ENCODE results near the gene FAM135A.

Gene FAM135A

DNA sequence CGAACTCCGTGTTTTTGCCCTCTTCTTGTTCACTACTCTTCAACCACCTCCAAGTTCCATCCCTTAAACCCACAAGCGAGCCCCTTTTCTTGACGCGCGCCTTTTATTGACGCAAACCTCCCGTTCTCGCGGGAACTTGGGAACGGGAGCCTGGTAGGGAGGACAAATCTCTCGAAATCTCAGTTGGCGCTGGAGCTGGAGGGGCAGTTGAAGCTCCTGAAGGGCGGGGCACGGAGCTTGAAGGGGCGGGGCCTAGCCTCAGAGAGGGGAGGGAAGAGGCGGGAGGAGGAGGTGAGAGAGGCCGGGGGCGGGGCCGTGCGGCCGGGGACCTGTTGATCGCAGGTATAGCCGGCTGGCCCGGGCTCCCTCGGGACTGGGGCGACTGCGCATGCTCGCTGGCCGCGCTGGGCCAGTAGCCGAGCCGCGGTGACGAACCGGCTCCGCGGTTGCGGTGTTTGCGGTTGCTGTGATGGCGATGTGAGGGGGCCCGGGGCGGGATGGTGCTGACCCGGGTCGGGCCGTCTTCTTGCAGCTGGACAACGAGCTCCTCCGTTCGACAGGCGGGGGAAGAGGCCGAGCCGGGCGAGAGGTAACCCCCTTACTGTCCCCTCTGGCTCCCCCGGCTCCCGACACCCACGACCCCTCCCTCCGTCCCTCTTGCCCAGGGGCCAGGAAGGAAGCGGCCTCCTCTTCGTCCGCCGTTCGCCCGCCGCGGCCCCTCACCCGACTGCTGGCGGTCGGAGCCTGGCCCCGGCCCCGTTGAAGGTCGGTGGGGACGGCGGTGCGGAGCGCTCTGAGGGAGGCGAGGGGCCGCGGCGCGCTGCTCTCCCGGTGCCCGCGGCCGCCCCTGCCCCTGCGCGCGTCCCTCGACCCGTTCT lies at the start of gene FAM135A:
Gene FAM135A, plus strand, starts transcription at position 395 of the 878 bp plus-strand sequence. CDS start 14,835 bp downstream, outside the sequence.
- DNase-seq: peak; percentile 97

DNA sequence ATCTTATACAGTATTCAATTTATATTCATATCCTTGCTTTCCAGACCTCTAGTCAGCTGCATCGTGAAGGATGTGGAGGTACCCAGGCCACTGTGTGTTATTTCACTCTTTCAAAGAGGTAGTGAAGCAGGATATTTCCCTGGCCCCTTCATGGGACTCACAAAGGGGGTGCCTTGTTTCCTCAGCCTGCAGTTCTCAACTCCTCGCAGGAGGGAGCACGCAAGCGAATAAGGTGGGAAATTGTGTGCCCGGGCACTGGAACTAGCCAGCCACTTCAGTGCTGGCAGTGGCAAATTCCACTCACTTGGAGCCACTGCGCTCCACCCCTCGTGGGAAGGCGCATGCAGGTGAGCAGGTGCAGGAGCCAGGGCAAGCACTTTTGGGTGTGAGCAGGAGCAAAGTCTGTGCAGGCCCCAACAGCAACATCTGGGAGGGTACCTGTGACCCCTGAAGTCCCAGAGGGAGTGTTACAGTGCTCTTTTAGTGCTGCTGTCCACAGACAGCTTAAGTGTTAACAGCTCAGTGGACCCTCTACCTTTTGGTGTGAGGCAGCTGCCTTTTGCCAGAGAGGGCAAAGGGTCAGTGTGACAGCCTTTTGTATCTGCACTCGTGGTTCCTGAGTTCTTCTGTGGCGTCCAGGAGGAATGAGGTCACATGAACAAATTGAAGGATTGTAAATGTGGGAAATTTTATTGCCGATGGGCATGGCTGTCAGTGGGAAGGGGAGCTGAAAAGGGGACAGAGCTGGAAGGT lies 49.4 kb upstream of the FAM135A start:
- no peak for DNase-seq

DNA sequence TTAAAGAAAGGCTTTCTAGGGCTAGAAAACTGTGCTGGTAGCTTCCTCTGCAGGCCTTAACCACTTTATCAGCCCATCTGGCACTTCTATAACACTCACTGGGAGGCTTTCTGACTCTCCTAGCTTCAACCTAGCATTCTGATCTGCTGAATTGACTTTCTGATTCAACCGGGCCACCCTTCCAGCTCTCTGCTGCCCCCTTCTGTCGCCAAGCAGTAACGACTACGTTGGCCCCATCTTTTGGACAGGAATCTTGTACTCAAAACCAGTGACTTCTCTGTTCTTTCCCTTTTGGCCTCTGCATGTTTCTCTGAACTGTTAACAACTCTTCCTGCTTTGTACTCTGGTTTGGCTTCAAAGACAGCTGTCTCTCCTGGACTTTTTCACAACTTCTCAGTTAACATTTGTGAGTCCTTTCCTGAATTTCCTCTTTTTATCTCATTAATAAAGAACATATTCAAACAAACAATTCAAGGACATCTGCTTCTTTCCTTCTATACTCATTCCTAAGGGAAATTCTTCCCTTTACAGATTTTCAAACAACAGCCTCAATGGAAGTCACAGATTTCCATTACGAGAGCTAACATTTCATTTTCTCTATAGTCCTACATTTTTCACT lies 43.9 kb upstream of the FAM135A start:
- peak; percentile 47 for DNase-seq

DNA sequence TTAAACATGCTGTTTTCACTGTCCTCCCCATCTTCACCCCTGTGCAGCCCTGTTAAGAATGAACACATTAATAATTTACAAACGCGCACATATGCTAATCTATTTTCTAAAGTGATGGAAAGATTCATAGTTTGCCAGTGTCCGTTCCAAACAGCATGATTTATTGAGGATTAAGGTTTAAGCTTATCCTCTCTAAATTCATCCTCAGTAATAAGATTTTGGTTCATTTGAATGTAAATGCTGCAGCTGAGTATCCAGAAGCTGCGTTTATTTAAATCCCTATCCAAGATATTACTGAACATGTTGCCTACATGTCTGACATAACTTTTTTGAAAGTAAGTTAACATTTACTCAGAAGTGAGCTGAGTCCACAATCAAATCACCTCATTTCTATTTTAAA lies 42.8 kb upstream of the FAM135A start:
- DNase-seq: no peak

DNA sequence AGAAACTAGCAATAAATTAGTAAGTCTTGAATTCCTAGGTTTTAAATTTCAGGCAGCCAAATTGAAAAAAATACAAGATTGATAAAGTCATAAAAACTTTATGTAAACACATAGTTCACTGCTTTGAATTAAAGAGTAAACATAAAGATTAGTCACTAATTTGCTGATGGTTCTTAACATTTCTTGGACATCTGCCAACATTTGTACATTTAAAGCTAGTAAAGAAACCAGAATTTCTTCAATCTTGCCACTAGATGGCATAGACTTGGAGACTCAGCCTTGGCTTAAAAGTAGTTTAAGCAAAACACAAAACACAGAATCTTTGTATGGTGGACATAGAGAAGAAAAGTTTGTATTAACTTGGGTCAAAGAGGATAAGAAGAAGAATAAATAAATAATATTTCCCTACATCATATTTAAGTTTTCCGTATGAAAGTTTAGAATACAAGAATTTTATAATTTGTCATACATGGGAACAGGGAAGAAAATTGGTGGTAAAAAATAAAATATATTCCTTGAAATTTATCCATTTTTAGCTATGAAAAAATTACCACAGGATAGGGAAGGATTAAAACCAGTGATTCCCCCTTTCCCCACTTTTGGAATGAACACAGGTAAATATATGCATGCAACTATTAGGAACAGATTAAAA lies 41.7 kb upstream of the FAM135A start:
- DNase-seq: no peak

DNA sequence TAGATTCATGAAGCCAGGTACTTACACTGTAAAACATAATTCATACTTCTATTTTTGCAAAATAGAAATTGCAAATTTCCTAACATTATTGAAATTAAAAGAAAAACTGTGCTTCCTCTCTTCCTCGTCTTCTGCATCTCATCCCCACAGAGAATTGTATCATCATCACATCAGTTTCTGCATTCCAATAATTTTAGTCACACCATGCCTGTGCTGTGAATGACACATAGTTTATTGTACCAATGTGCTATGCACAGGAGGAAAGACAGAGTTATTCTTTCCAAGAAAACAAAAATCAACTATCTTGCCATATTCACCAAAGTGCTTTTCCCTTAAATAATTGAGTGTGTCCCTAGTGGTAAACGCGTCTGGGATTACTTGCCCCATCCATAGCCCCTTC lies 38.1 kb upstream of the FAM135A start:
- no peak for DNase-seq

DNA sequence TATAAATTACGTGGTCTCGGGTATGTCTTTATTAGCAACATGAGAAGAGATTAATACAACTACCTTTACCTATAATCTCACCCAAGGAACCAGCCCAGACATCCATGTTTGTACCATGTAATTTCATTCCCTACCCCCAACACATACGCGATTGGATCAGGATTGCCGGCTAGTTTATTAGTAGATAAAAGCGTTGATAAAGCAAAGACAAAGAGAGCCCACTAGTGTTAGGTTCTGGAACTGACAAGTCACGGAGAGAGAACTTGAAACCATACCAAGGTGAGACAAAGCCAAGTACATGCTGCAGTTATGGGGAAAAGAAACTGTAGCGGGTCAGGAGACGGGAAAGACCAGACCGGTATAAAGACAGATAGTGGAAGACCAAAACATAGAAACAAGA lies 37.4 kb upstream of the FAM135A start:
- no peak for DNase-seq

DNA sequence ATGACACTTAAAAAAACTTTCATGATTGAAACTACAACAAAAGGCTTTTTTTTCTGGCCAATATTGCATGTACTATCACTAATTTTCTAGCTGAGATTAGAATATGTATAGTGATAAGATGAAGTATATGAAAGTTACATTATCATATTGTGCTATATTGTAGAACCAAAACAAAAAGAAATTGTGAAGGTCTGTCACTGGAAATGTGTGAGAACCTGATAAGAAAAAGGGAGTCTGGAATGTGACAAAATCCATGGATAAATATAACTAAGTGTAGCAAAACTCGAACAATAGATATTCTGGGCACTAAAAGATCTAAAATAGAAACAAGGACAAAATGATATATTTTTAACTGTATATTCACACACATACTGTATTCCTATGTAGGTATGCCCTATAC lies 36.7 kb upstream of the FAM135A start:
- DNase-seq: no peak

DNA sequence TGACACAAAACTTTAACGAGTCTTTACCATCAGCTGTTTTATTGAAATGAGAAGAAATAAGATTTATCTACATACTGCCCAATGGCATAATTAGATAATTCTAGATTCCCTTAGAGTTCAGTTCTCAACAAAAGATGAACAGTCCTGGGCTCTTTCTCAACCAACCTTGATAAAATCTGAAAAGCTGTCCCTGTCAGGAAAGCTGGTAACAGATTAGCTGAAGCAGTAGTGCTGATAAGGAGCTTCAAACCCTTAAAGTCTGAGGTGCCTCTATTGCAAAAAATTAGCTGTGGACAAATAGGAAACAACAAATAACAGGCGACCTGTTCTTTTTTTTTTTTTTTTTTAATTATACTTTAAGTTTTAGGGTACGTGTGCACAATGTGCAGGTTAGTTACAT lies 35.9 kb upstream of the FAM135A start:
- no peak for DNase-seq

DNA sequence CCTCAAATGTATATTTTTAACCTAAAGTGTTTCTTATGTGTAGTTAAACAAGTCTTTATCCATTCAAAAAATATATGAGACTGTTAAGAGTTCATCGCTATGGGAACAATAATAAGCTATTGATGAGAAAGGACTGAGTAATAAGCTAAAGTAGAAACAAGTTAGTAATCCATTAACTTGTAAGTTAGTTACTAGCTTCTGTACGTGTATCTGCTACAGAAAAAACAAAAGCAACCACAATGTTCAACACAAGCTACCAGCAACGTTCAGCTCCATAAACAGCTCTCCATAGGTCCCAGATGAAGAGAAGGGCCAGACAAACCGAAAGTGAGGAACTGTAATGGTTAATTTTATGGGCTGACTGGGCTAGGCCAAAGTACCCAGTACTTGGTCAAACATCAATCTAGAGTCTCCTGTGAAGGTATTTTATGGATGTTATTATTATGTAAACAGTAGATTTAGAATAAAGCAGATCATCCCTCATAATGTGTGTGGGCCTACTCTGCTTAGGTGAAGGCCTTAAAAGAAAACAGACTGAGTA lies 33.8 kb upstream of the FAM135A start:
- DNase-seq: no peak

DNA sequence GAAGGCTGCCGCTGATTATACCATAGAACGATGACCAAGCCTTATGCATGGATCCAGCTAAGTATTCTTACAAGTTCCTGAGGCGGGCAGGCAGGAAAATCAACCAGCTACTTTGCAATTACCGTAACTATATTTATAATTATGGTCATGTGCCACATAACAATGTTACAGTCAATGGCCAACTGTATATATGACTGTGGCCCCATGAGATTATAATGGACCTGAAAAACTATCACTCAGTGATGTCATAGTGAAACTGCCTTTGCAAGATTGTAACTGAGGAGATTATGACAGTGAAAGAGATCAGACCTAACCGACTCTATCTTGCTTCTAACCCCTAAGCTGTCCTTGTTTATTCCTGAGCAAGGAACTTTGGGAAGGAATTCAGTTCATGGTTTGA lies 33.1 kb upstream of the FAM135A start:
- no peak for DNase-seq

DNA sequence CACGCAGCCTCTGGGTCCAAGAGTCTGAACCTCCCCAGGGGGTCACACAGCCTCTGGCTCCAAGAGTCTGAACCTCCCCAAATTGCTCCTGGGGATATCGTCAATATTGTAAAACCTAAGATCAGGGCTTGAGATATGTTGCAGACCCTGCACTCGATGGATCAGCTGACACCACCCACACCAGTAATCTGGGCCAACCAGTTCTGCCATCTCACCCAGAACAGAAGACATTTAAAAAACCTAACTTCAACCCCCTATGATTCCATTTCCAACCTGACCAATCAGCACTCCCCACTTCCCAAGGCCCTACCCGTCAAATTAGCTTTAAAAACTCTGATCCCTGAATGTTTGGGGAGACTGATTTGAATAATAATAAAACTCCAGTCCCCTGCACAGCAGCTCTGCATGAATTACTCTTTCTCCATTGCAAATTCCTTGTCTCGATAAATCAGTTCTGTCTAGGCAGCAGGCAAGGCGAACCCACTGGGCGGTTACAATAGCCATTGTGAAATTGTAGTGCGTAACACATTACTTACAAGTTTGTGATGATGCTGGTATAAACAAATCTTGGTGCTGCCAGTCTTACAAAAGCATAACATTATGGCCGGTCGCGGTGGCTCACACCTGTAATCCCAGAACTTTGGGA lies 32.4 kb upstream of the FAM135A start:
- no peak for DNase-seq

DNA sequence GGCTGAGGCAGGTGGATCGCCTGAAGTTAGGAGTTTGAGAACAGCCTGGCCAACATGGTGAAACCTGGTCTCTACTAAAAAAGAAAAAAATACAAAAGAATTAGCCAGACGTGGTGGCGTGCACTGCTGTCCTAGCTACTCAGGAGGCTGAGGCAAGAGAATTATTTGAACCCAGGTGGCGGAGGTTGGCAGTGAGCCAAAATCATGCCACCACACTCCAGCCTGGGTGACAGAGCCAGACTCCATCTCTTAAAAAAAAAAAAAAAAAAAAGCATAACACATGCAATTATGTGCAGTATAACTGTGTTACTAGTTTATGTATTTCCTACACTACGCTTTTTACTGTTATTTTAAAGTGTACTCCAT lies 31.9 kb upstream of the FAM135A start:
- no peak for DNase-seq

DNA sequence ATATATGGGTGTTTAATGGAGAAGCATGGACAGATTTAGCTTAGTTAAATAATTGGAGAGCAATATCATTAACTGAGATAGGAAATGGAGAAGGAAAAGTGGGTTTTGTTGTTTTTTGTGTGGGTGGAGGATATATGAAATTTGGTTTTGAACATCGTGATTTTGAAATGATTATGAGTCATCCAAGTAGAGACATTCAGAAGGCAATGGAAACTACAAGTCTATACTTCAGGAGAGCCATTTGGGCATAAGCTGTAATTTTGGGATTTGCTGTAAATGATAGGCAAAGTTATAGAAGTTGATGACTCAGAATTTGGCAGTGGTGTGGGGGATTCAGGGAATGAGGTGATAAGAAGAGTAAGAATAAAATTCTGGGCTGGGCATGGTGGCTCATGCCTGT lies 27.4 kb upstream of the FAM135A start:
- no peak for DNase-seq

DNA sequence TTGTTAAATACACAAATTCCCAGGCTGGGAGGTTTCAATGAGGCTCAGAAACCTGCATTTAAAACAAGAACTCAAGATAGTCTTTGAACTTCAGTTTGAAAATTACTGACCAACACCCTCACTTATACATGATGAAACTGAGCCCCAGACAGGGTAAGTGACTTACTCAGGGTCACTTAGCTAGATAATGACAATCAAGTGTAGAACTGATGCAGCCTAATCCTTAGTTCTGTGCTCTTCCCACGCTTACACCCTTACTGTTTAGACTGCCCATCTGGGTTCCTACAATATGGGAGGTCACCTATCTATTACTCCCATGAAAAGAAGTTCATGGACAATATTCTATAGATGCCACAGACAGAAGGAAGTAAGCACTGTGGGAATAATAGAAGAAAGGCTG lies 24.5 kb upstream of the FAM135A start:
- no peak for DNase-seq

DNA sequence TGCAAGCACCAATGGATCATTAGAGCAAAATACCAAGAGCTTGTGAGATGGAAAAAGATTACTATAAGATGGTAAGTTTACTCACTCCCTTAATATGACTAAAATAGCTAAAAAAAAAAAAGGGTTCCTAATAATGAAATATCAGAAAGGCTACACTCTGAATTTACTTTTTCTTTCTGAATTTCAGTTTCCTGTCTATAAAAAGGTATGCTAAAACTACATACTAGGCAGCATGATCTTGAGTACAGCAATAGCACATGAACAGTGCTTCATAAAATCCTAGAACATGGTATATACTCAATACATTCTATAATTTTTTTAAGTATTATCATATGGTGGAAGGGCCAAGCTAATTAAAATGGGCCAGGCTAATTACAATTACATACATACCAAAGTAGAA lies 24.0 kb upstream of the FAM135A start:
- no peak for DNase-seq

DNA sequence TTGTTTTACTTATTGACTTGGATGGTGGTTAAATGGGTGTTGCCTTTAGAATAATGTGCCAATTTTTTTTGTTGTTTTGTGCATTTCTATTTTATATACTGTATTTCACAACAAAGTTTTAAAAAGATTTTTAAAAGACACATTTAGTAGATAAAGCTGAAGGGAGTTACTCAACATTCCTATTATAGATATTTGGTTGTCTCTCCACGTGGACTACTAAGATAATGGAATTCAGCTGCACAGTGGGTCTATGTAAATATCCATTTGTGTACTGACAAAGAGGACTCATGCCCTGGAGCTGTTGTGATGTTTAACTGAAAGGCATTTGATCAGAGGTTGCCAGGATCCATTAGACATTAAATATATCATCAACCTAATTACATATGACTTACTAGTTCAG lies 23.2 kb upstream of the FAM135A start:
- DNase-seq: no peak

DNA sequence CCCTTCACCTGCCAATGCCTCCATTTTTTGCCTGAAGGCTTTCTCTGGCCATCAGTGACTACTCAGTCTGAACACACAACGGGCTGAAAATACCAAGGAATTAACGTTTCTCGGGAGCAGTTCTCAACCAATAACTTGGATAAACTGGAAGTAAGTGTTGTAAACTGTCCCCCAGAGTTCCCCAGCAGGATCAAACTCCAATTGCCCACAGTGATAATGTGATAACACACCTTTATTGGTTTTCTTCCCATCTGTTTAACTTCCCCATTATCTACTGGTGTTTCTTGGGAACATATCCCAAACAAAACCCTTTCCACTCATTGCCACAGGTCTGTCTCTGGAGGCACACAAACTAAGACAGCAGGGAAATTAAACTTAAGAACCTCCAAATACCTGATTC lies 21.8 kb upstream of the FAM135A start:
- DNase-seq: no peak

DNA sequence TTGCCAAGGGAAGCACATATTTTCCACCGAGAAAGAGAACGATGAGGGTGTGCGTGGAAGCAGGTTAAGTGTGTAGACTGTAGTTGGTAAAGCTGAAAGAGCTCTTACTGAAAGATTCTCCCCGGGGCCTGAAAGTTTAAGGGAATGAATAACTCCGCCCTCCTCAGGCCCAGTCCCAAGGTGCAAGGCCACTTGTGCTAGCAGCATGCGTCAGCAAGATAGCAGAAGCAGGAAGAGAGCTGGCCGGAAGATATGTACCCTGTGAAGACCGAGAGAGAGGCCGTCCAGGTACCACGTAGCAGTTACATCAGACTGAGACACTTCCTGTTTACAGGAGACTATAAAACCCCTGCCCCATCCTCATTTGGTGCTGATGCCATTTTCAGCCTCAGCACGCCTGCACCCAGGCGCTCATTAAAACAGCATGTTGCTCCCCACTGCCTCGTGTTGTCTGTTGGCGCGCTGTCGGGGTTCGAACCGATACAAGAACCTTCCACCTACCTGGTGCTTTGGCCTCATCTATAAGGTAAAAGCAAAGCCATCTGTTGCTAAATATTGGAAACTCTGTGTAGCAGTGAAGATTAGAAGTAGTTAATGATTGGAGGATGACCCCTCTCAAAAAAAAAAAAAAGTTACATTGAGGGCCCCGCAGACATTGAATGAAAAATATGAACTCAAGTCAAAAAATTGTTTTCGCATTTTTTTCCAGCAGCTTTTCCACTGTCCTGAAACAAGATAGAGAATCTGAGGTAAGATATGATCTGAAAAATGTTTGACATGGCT lies 18.6 kb upstream of the FAM135A start:
- DNase-seq: no peak

DNA sequence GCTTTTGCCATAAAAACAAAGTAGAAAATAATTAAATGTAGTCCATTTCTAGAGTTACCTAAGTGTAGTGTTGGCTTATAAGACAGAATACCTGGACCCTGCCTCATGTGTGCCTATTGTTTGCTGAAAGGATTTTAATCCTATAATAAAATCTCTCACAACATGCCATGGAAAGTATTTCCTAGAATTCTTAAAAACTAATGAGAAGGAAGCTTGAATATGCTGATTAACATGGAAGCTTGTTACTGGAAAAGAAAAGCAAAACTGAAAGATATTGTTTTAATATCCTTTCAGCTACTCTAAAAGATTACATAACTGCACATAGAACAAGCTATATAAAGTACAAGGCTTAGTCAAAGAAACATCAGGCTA lies 18.0 kb upstream of the FAM135A start:
- no peak for DNase-seq

DNA sequence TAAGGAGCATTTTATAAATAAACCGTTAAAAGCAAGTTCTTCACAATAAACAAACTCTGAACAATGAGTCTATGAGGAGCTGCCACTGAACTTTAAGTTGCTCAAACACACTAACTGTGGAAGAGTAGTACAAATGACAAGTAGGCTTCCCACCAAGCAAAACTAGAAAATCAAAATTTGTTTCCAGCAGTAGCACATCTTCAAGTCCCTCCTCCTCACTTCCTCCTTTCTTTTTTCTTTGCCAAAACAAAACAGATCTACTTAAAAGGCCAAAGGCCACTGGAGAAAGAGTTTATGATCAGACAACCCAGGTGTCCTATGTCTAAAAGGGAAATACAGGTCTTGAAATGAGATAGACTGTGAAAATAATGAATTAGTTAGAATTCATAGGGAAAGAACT lies 17.1 kb upstream of the FAM135A start:
- no peak for DNase-seq
